HL-60/S4 treated with retinoic acid at 250 ng/mL for 4 days and 3 days (cell line): ENCODE data around the gene ARHGEF28.

Experiments
- in situ Hi-C: fragments of 300-500 bp; cut with MboI; formaldehyde crosslinking; loops from 2 replicates; pipeline ENCODE4 v1.7.0; 2022; ENCODE audit warnings: low sequenced_read_pairs

Gene ARHGEF28

GRCh38 chr5:73892218-73892617 lies 266.2 kb downstream of the ARHGEF28 start:
- in situ Hi-C loops, result loop anchor here (10.0 kb wide), 1 partner anchor 753 kb away; the partner anchor contains the start of gene ENC1

- in situ Hi-C loops, result loop anchor here (10.0 kb wide), 1 partner anchor 752 kb away; the partner anchor contains the start of gene ENC1
Observed at GRCh38 chr5:73892806-73893205, 266.8 kb downstream of the ARHGEF28 start.

- in situ Hi-C loops, result loop anchor here (10.0 kb wide), 1 partner anchor 751 kb away; the partner anchor contains the start of gene ENC1
Observed at GRCh38 chr5:73893813-73894212, 267.8 kb downstream of the ARHGEF28 start.

GRCh38 chr5:73894860-73895259 lies 268.9 kb downstream of the ARHGEF28 start:
- in situ Hi-C loops, result loop anchor here (10.0 kb wide), 1 partner anchor 750 kb away; the partner anchor contains the start of gene ENC1

GRCh38 chr5:73895471-73895870 lies 269.5 kb downstream of the ARHGEF28 start:
- in situ Hi-C loops, result loop anchor here (10.0 kb wide), 1 partner anchor 749 kb away; the partner anchor contains the start of gene ENC1

- in situ Hi-C loops, result loop anchor here (10.0 kb wide), 1 partner anchor 749 kb away; the partner anchor contains the start of gene ENC1
Observed at GRCh38 chr5:73896097-73896496, 270.1 kb downstream of the ARHGEF28 start.

- in situ Hi-C loops, result loop anchor here (10.0 kb wide), 1 partner anchor 748 kb away; the partner anchor contains the start of gene ENC1
Observed at GRCh38 chr5:73896668-73897067, 270.7 kb downstream of the ARHGEF28 start.

- in situ Hi-C loops, result loop anchor here (10.0 kb wide), 1 partner anchor 747 kb away; the partner anchor contains the start of gene ENC1
Observed at GRCh38 chr5:73897893-73898292, 271.9 kb downstream of the ARHGEF28 start.

- in situ Hi-C loops, result loop anchor here (10.0 kb wide), 1 partner anchor 746 kb away; the partner anchor contains the start of gene ENC1
Observed at GRCh38 chr5:73899055-73899454, 273.1 kb downstream of the ARHGEF28 start.

- in situ Hi-C loops, result loop anchor here (10.0 kb wide), 1 partner anchor 745 kb away; the partner anchor contains the start of gene ENC1
Observed at GRCh38 chr5:73899916-73900315, 273.9 kb downstream of the ARHGEF28 start.

- in situ Hi-C loops, result no loop called here
Observed at GRCh38 chr5:73900566-73900965, 274.6 kb downstream of the ARHGEF28 start.

GRCh38 chr5:73901043-73901442 lies 275.0 kb downstream of the ARHGEF28 start:
- in situ Hi-C loops, result no loop called here

GRCh38 chr5:73901455-73901854 lies 275.5 kb downstream of the ARHGEF28 start:
- in situ Hi-C loops, result no loop called here

- in situ Hi-C loops, result no loop called here
Observed at GRCh38 chr5:73902327-73903051, 276.5 kb downstream of the ARHGEF28 start.

GRCh38 chr5:73903169-73903568 lies 277.2 kb downstream of the ARHGEF28 start:
- in situ Hi-C loops, result no loop called here

- in situ Hi-C loops, result no loop called here
Observed at GRCh38 chr5:73906277-73906676, 280.3 kb downstream of the ARHGEF28 start.

- in situ Hi-C loops, result no loop called here
Observed at GRCh38 chr5:73907164-73907563, 281.2 kb downstream of the ARHGEF28 start.

- in situ Hi-C loops, result no loop called here
Observed at GRCh38 chr5:73908395-73908794, 282.4 kb downstream of the ARHGEF28 start.

- in situ Hi-C loops, result no loop called here
Observed at GRCh38 chr5:73908846-73909245, 282.9 kb downstream of the ARHGEF28 start.

- in situ Hi-C loops, result no loop called here
Observed at GRCh38 chr5:73909474-73909873, 283.5 kb downstream of the ARHGEF28 start.

- in situ Hi-C loops, result no loop called here
Observed at GRCh38 chr5:73911761-73912393, 285.9 kb downstream of the ARHGEF28 start.
